GM23338 (cell line): ENCODE data around the gene CASP8. TPM values are rescaled to one million over a fixed set of nuclear protein-coding genes. Genes with fewer than 3 reads are reported as not detected.

Experiments used
- ATAC-seq: fragments of 200-7000 bp; cut with Tn5 transposase; 3 replicates; pipeline ENCODE4 v1.9.1; 2020
- DNase-seq: peaks from one replicate; pipeline ENCODE4 v3.0.0-alpha.2; 2015; ENCODE audit warnings: low spot score
- H2AFZ ChIP-seq: fragments of 200-600 bp; sonication (generic); 2 replicates; pipeline ENCODE4 v1.8.0; 2016; ENCODE audit warnings: antibody characterized with exemption, mild to moderate bottlenecking, moderate library complexity
- H3F3A ChIP-seq: fragments of 200-600 bp; sonication (generic); replicated peaks from 2 replicates; pipeline ENCODE4 v1.8.0; 2017; ENCODE audit warnings: antibody characterized with exemption, mixed run types, low read depth
- H3K27ac ChIP-seq: fragments of 200-600 bp; sonication (generic); 2 replicates; pipeline ENCODE4 v1.6.1; 2016; ENCODE audit warnings: low read depth
- H3K27me3 ChIP-seq: fragments of 200-600 bp; sonication (generic); 2 replicates; pipeline ENCODE4 v1.8.0; 2016; ENCODE audit warnings: mild to moderate bottlenecking, mixed run types, moderate library complexity; ENCODE audit not compliant: insufficient read depth
- H3K36me3 ChIP-seq: fragments of 200-600 bp; sonication (generic); 2 replicates; pipeline ENCODE4 v1.8.0; 2016; ENCODE audit warnings: mild to moderate bottlenecking; ENCODE audit not compliant: insufficient read depth
- H3K4me1 ChIP-seq: fragments of 200-600 bp; sonication (generic); 2 replicates; pipeline ENCODE4 v1.8.0; 2016; ENCODE audit warnings: mild to moderate bottlenecking, moderate library complexity; ENCODE audit not compliant: insufficient read depth
- H3K4me2 ChIP-seq: fragments of 200-600 bp; sonication (generic); 2 replicates; pipeline ENCODE4 v1.7.1; 2017; ENCODE audit warnings: mixed run types
- H3K4me3 ChIP-seq: fragments of 200-600 bp; sonication (generic); 2 replicates; pipeline ENCODE4 v1.6.1; 2016; ENCODE audit warnings: mixed run types
- H3K79me2 ChIP-seq: fragments of 200-600 bp; sonication (generic); replicated peaks from 2 replicates; pipeline ENCODE4 v1.8.0; 2017; ENCODE audit warnings: mild to moderate bottlenecking; ENCODE audit not compliant: insufficient read depth
- H3K9me2 ChIP-seq: fragments of 200-600 bp; sonication (generic); 2 replicates; pipeline ENCODE4 v1.8.0; 2017; ENCODE audit not compliant: insufficient read depth
- H4K20me1 ChIP-seq: fragments of 200-600 bp; sonication (generic); replicated peaks from 2 replicates; pipeline ENCODE4 v1.8.0; 2017; ENCODE audit warnings: mild to moderate bottlenecking; ENCODE audit not compliant: insufficient read depth
- H3K27ac Mint-ChIP-seq: 2 replicates; pipeline ENCODE4 v1.8.0; 2020; ENCODE audit warnings: inconsistent platforms, mild to moderate bottlenecking, moderate library complexity, mixed read lengths
- H3K27me3 Mint-ChIP-seq: 3 replicates; pipeline ENCODE4 v1.8.0; 2022; ENCODE audit warnings: low read depth, mild to moderate bottlenecking, moderate library complexity, mixed read lengths, inconsistent platforms; ENCODE audit not compliant: insufficient read depth, poor library complexity
- H3K36me3 Mint-ChIP-seq: 3 replicates; pipeline ENCODE4 v1.8.0; 2021; ENCODE audit warnings: low read depth, mild to moderate bottlenecking, inconsistent platforms, moderate library complexity, mixed read lengths
- H3K4me1 Mint-ChIP-seq: 3 replicates; pipeline ENCODE4 v1.8.0; 2020; ENCODE audit warnings: mild to moderate bottlenecking, inconsistent platforms, mixed read lengths
- H3K4me3 Mint-ChIP-seq: 3 replicates; pipeline ENCODE4 v1.8.0; 2021; ENCODE audit warnings: moderate library complexity, mild to moderate bottlenecking, inconsistent platforms, mixed read lengths
- H3K9me3 Mint-ChIP-seq: 3 replicates; pipeline ENCODE4 v1.8.0; 2020; ENCODE audit warnings: moderate library complexity, mild to moderate bottlenecking, inconsistent platforms, mixed read lengths
- CREB1 ChIP-seq: fragments of 250-450 bp; sonication (Bioruptor Pico); IDR thresholded peaks from 2 replicates; pipeline ENCODE4 v1.5.0; 2020; ENCODE audit warnings: low read depth, mild to moderate bottlenecking, moderate library complexity
- EZH2 ChIP-seq: fragments of 200-600 bp; sonication (generic); IDR thresholded peaks from one replicate; pipeline ENCODE4 v1.8.0; 2017; ENCODE audit warnings: antibody characterized with exemption, mild to moderate bottlenecking, low read depth; ENCODE audit not compliant: unreplicated experiment
- JUNB ChIP-seq: IDR thresholded peaks from one replicate; pipeline ENCODE4 v1.6.1; 2016; ENCODE audit warnings: antibody characterized with exemption; ENCODE audit not compliant: unreplicated experiment
- NANOG ChIP-seq: IDR thresholded peaks from 2 replicates; pipeline ENCODE4 v1.6.1; 2016; ENCODE audit warnings: antibody characterized with exemption, borderline replicate concordance
- POLR2AphosphoS5 ChIP-seq: IDR thresholded peaks from 2 replicates; pipeline ENCODE4 v1.6.1; 2016; ENCODE audit warnings: antibody characterized with exemption, low read depth
- ZNF114 ChIP-seq: fragments of 250-450 bp; sonication (Bioruptor Pico); IDR thresholded peaks from 2 replicates; pipeline ENCODE4 v1.5.0; 2020; ENCODE audit warnings: mild to moderate bottlenecking, moderate library complexity
- ZNF331 ChIP-seq: fragments of 250-450 bp; sonication (Bioruptor Pico); IDR thresholded peaks from 2 replicates; pipeline ENCODE4 v1.5.0; 2020; ENCODE audit warnings: low read depth, mild to moderate bottlenecking, moderate library complexity
- polyA plus RNA-seq: library from polyadenylated mRNA; unstranded; fragments of >200 nt; fragmentation: Nextera tagmentation; extraction: Ambion mirVana; gene quantifications from 2 replicates; pipeline ENCODE4 v1.2.1, GENCODE V29; 2016
- total RNA-seq: library from RNA; depleted of rRNA; stranded (reverse); fragments of >200 nt; shearing (Covaris generic); gene quantifications from 2 replicates; pipeline ENCODE4 v1.2.3, GENCODE V29; 2014
- TF ChIP-seq, protein P1 (sequence below): fragments of 250-450 bp; sonication (Bioruptor Pico); IDR thresholded peaks from 2 replicates; pipeline ENCODE4 v1.5.0; 2020; ENCODE audit warnings: mild to moderate bottlenecking, moderate library complexity
- TF ChIP-seq, protein P2 (sequence below): IDR thresholded peaks from one replicate; pipeline ENCODE4 v1.6.1; 2018; ENCODE audit warnings: antibody characterized with exemption; ENCODE audit not compliant: unreplicated experiment
- TF ChIP-seq, protein P3 (sequence below): IDR thresholded peaks from 2 replicates; pipeline ENCODE4 v1.6.1; 2016; ENCODE audit warnings: antibody characterized with exemption

CASP8 gene
- total and polyA plus RNA-seq, 2 experiments from 2014 or later = 2.3 to 3.6 TPM

DNA sequence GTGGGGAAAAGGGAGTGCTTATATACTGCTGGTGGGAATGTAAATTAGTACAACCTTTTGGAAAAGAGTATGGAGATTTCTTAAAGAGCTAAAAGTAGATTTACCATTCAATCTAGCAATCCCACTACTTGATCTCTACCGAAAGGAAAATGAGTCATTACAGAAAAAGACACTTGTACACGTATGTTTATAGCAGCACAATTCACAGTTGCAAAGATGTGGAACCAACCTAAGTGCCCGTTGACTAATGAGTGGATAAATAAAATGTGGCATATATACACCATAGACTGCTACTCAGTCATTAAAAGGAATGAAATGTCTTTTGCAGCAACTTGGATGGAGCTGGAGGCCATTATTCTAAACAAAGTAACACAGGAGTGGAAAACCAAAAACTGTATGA lies 67.3 kb downstream of the CASP8 start (continued):
- TF ChIP-seq, protein P1, sequence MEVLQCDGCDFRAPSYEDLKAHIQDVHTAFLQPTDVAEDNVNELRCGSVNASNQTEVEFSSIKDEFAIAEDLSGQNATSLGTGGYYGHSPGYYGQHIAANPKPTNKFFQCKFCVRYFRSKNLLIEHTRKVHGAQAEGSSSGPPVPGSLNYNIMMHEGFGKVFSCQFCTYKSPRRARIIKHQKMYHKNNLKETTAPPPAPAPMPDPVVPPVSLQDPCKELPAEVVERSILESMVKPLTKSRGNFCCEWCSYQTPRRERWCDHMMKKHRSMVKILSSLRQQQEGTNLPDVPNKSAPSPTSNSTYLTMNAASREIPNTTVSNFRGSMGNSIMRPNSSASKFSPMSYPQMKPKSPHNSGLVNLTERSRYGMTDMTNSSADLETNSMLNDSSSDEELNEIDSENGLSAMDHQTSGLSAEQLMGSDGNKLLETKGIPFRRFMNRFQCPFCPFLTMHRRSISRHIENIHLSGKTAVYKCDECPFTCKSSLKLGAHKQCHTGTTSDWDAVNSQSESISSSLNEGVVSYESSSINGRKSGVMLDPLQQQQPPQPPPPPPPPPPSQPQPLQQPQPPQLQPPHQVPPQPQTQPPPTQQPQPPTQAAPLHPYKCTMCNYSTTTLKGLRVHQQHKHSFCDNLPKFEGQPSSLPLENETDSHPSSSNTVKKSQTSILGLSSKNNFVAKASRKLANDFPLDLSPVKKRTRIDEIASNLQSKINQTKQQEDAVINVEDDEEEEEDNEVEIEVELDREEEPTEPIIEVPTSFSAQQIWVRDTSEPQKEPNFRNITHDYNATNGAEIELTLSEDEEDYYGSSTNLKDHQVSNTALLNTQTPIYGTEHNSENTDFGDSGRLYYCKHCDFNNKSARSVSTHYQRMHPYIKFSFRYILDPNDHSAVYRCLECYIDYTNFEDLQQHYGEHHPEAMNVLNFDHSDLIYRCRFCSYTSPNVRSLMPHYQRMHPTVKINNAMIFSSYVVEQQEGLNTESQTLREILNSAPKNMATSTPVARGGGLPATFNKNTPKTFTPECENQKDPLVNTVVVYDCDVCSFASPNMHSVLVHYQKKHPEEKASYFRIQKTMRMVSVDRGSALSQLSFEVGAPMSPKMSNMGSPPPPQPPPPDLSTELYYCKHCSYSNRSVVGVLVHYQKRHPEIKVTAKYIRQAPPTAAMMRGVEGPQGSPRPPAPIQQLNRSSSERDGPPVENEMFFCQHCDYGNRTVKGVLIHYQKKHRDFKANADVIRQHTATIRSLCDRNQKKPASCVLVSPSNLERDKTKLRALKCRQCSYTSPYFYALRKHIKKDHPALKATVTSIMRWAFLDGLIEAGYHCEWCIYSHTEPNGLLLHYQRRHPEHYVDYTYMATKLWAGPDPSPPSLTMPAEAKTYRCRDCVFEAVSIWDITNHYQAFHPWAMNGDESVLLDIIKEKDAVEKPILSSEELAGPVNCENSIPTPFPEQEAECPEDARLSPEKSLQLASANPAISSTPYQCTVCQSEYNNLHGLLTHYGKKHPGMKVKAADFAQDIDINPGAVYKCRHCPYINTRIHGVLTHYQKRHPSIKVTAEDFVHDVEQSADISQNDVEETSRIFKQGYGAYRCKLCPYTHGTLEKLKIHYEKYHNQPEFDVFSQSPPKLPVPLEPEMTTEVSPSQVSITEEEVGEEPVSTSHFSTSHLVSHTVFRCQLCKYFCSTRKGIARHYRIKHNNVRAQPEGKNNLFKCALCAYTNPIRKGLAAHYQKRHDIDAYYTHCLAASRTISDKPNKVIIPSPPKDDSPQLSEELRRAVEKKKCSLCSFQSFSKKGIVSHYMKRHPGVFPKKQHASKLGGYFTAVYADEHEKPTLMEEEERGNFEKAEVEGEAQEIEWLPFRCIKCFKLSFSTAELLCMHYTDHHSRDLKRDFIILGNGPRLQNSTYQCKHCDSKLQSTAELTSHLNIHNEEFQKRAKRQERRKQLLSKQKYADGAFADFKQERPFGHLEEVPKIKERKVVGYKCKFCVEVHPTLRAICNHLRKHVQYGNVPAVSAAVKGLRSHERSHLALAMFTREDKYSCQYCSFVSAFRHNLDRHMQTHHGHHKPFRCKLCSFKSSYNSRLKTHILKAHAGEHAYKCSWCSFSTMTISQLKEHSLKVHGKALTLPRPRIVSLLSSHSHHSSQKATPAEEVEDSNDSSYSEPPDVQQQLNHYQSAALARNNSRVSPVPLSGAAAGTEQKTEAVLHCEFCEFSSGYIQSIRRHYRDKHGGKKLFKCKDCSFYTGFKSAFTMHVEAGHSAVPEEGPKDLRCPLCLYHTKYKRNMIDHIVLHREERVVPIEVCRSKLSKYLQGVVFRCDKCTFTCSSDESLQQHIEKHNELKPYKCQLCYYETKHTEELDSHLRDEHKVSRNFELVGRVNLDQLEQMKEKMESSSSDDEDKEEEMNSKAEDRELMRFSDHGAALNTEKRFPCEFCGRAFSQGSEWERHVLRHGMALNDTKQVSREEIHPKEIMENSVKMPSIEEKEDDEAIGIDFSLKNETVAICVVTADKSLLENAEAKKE (CRISPR knock-in tag) = no peak
- TF ChIP-seq POLR2AphosphoS5 (no peak), EZH2 (no peak), CREB1 (CRISPR knock-in tag) (no peak), JUNB (no peak)

DNA sequence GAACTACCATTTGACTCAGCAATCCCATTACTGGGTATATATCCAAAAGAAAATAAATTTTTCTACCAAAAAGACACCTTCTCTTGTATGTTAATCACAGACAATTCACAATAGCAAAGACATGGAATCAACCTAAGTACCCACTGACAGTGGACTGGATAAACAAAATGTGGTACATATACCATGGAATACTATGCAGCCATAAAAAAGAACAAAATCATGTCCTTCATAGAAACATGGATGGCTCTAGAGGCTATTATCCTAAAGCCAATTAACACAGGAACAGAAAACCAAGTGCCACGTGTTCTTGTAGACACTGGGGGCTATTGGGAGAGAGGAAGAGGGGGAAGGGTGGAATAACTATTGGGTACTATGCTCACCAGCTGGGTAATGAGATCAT lies 69.1 kb downstream of the CASP8 start:
- Histone ChIP-seq H3K4me2 (no peak overlapping the region), H3K79me2 (no peaks in the 10 kb centered on the region), H2AFZ (no peak overlapping the region), H3K4me3 (no peak overlapping the region), H3K9me2 (no peaks in the 10 kb centered on the region), H3K27ac (no peak overlapping the region), H3K27me3 (no peaks in the 10 kb centered on the region), H3F3A (no peaks in the 10 kb centered on the region), H4K20me1 (no peaks in the 10 kb centered on the region), H3K4me1 (no peaks in the 10 kb centered on the region), H3K36me3 (no peaks in the 10 kb centered on the region)
- ATAC-seq (no peak), DNase-seq (no peak)
- Mint-ChIP-seq H3K36me3 (no peaks in the 10 kb centered on the region), H3K4me1 (no peaks in the 10 kb centered on the region), H3K27me3 (no peaks in the 10 kb centered on the region), H3K9me3 (no peaks in the 10 kb centered on the region; the same call in 2 of the 3 replicates), H3K4me3 (no peak overlapping the region), H3K27ac (no peak overlapping the region)
- TF ChIP-seq, protein P2, sequence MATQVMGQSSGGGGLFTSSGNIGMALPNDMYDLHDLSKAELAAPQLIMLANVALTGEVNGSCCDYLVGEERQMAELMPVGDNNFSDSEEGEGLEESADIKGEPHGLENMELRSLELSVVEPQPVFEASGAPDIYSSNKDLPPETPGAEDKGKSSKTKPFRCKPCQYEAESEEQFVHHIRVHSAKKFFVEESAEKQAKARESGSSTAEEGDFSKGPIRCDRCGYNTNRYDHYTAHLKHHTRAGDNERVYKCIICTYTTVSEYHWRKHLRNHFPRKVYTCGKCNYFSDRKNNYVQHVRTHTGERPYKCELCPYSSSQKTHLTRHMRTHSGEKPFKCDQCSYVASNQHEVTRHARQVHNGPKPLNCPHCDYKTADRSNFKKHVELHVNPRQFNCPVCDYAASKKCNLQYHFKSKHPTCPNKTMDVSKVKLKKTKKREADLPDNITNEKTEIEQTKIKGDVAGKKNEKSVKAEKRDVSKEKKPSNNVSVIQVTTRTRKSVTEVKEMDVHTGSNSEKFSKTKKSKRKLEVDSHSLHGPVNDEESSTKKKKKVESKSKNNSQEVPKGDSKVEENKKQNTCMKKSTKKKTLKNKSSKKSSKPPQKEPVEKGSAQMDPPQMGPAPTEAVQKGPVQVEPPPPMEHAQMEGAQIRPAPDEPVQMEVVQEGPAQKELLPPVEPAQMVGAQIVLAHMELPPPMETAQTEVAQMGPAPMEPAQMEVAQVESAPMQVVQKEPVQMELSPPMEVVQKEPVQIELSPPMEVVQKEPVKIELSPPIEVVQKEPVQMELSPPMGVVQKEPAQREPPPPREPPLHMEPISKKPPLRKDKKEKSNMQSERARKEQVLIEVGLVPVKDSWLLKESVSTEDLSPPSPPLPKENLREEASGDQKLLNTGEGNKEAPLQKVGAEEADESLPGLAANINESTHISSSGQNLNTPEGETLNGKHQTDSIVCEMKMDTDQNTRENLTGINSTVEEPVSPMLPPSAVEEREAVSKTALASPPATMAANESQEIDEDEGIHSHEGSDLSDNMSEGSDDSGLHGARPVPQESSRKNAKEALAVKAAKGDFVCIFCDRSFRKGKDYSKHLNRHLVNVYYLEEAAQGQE = no peak
- no peak for TF ChIP-seq EZH2
- no peak for TF ChIP-seq CREB1 (CRISPR knock-in tag)
- TF ChIP-seq ZNF331 (CRISPR knock-in tag) = no peak
- TF ChIP-seq ZNF114 (CRISPR knock-in tag) = no peak
- TF ChIP-seq, protein P3, sequence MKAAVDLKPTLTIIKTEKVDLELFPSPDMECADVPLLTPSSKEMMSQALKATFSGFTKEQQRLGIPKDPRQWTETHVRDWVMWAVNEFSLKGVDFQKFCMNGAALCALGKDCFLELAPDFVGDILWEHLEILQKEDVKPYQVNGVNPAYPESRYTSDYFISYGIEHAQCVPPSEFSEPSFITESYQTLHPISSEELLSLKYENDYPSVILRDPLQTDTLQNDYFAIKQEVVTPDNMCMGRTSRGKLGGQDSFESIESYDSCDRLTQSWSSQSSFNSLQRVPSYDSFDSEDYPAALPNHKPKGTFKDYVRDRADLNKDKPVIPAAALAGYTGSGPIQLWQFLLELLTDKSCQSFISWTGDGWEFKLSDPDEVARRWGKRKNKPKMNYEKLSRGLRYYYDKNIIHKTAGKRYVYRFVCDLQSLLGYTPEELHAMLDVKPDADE = no peak
- TF ChIP-seq POLR2AphosphoS5 = no peak
- no peak for TF ChIP-seq NANOG
